Measurements from ENCODE around the gene EXOC7.
A peak's percentile ranks its signal among the peaks of the same experiment; 100 is the strongest.
"Not testable (repeated sequence)": the region's sequence is repeated elsewhere in the genome, so short reads cannot be mapped to it uniquely, and the experiment has no call there.

Gene EXOC7

DNA sequence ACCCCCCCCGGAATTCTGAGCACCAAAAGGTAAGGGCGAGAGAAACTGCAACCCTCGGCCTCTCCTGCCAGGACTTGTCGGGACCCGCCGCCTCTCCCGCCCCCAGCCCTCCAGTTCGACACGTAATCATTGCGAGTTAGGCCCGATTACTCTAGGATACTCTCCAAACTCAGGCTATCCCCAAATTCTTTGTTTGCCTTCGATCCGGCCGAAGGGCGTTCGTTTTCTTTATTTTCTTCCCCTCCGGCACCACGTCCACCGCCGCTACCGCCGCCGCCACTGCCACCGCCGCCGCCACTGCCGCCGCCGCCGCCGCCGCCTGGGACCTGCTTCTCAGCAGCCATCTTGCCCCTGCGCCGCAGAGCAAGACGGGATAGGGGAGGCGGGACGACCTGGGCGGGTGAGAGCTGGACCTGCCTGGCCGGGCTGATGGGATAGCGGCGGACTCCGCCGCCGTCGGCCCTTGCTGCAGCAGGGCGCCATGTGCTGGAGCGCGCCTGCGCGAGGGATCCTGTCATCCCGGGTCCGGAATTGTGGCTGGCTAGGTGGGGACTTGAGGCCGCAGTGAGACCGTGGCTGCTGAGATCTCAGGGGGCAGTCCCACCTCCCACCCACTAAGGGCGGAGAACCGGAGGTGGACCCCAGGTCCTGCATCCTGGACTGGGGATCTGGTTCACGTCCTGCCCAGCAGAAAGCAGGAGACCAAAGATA is 31.3 kb downstream of the EXOC7 start, which contains the start of gene SRP68:
Gene SRP68 (minus strand): TSS at position 370 of the 711 bp plus-strand sequence. CDS start 26 bp downstream, at position 344.
- peak; percentile 93 for DNase-seq (ENCODE audit: low spot score)

- no peak for DNase-seq (ENCODE audit: low spot score)
Observed at GRCh38 chr17:76071531-76072147, 31.9 kb downstream of the EXOC7 start.

DNA sequence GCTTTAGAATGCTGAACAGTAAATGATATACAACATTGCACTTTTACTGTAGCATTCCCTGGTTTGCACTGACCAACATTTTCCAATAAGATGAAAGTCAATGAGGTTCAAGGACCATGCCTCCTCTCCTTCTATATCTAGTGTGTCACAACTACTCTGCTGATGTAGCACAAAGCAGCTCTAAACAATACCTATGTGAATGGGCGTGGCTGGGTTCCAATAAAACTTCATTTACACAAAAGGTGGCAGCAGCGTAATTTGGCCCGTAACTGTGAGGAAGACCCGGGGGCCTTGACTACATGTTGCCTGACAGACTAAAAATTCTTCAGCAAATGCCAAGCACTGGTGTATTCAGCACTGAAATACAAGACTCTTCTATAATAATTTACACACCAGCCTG is 37.8 kb downstream of the EXOC7 start:
- DNase-seq (ENCODE audit: low spot score): no peak

GRCh38 chr17:76063875-76064546 is 39.6 kb downstream of the EXOC7 start:
- no peak for DNase-seq (ENCODE audit: low spot score)

- DNase-seq (ENCODE audit: low spot score): not testable (repeated sequence)
Observed at GRCh38 chr17:76058264-76058663, 45.3 kb downstream of the EXOC7 start.

DNA sequence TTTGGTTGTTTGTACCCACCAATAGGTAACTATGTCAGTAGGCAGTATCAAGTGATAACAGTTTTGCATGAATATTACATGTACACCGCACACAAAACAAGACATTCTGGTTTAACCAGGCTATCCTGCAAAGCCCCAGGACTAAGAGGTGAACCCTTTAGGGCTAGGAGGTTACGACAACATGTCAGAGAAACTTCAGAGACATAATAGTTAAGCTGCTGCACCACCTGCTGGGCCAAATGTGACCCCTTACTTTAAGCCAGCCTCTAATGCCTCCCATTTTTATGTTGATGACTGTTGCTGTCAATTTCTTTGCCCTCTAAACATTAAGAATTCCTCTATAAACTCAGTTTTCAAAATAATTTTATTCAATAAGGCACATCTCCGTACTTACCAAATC is 46.7 kb downstream of the EXOC7 start:
- no peak for DNase-seq (ENCODE audit: low spot score)

DNA sequence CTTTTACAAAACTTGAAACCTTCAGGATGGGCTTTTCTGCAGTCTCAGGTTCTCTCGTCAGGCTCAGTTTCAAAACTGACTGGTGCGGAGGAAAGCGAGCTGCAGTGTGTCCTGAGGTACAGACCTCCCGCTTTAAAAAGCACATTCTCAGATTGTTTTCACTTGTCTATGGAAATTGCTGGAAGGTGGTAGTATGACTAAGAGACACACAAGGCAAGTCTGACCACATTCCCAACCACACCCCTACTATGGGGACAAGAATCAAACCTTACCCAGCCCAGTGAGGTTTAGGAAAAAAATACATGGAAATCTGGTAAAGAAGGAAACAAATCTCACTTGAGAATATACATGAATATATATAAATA is 49.5 kb downstream of the EXOC7 start:
- DNase-seq (ENCODE audit: low spot score): peak; percentile 28

- peak; percentile 23 for DNase-seq (ENCODE audit: low spot score)
Observed at GRCh38 chr17:76053246-76054111, 50.1 kb downstream of the EXOC7 start.

DNA sequence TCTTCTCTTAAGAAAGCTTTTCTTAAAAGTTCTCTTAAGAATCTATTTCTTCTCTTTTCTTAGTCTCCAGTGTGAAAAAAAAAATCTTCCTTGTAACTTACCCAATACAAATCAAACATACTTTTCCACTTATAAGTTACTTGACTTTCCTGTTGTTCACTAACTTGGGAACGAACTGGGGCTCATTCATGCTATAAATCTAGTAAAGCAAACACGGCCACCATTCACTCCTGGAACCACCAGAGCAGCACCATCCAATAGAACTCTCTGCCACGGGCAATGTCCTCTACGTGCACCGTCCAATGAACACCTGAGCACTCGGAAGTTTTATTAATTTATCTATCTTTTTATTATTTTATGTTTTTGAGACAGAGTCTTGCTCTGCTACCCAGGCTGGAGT is 52.0 kb downstream of the EXOC7 start:
- no peak for DNase-seq (ENCODE audit: low spot score)

DNA sequence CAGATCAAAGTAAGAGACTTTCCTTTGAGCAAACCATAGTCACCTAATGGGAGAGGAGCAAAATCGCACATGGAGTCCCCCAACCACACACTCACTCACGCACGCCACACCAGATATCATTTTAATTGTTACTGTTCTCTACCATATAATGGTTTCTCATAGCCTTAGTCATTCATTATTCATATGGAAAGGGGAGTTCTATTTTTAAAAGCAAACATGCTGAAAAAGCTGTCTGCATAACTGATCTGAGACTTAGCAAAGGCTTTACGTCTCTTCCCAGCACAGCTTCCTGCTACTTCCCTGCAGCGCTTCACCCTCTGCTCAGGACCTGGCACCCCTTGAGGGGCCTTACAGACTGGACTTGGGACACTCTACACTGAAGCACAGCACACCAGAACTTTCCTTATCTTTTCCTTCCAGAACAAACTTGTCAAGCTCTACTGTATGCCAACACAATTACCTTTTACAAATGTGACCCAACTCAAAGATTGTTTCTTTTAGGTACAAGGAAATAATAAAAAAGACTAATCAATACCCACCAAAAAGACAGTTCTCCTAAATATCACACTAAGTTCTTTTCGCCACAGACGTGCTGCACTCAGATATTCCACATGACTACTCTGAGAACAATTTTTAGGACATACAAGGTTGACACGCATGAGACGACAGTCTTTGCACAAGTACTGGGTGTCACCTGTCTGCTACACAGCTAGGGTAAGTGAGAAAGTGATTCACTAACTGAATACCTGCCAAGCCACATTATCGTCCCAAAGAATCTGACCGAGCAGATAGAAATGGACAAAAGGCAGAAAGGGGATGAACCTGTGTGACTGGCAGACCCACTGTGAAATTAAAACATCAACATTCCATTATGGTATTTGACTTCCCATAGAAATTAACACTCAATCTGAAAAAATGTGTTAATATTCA is 52.8 kb downstream of the EXOC7 start:
- no peak for DNase-seq (ENCODE audit: low spot score)

DNA sequence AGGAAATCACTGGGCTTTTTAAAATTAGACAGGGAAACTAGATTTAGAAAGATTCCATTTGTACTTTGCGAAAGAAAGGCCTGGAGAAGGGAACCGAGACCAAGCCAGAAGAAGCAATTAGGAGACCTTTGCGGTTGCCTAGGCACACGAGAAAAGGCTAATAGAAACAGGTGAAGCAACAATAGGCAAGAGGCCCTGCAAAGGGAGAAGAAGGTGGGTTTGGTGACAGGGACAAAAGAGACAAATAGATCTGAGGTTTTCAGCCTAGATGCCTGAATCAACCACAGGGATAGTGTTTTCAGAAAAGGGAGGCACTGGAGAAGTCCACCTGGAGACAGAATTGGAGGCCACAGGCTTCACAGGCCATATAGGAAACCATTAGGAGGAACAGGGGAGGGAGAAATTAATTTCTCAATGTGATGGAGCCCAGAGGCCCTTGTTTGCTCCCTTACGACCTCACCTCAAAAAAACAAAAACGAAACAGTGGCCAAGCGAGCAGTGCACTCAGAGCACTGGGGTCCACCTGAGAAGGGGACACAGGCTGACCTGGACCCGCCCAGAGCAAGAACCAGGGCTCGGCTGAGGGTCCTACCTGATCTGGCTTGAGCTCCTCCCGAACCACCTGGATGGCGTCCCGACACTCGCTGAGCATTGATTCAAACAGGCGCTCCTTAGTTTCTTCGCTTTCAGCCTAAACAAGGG is 53.6 kb downstream of the EXOC7 start:
- DNase-seq (ENCODE audit: low spot score): no peak

DNA sequence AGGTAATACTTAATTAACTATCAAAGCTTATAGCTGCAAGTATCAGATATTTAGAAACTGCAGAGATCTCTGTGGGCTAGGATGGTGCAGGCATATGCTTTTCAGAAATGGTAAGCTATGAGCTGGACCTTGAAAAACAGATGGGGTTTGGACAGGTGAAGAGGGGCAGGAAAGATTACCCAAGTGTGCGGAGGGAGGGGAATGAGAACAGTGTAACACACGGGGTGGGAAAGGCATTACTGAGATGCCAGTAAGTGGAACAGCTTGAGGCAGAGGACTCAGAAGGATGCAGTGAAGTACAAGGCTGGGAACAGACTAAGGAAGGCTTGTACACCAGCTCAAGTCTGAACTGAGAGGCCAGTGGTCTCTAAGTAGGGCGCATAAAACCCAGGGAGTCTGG is 54.3 kb downstream of the EXOC7 start:
- no peak for DNase-seq (ENCODE audit: low spot score)

DNA sequence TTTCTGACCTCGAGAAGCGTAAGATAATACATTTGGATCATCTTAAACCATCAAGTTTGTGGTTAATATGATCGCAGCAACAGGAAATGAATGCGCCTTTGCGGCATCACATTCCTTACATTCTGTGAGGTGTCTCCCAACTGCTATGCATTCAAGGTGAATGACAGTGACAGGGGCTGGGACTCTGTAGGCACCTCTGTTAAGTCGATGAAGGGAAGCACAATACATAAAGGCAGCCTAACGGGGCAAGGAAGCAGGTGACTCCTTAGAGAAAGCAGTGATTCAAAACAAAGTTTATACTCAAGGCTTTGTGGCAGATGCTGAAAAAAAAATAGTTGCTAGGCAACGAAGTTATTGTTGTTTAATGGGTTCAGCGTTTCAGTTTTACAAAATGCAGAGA is 54.9 kb downstream of the EXOC7 start:
- peak; percentile 67 for DNase-seq (ENCODE audit: low spot score)

GRCh38 chr17:76048025-76048605 is 55.5 kb downstream of the EXOC7 start:
- no peak for DNase-seq (ENCODE audit: low spot score)

DNA sequence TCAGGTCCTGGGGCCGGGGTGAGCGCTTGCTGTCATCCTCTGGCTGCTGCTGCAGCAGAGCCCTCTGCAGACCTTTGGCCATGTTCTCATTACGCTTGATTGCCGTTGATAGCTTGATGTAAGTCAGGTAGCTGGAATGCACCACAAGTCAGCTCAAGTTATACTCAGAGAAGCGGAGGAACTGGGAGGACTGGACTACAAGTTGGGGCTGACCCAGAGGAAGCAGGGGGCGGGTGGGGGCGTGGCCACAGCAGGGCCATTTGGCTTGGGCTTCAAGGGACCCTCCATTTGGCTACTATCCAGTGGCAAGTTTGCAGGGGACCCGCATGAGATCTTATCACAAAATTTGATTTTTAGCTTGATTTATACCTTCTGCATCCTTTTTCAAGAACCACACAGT is 57.5 kb downstream of the EXOC7 start:
- no peak for DNase-seq (ENCODE audit: low spot score)

GRCh38 chr17:76044475-76045007 is 59.0 kb downstream of the EXOC7 start:
- not testable (repeated sequence) for DNase-seq (ENCODE audit: low spot score)

DNA sequence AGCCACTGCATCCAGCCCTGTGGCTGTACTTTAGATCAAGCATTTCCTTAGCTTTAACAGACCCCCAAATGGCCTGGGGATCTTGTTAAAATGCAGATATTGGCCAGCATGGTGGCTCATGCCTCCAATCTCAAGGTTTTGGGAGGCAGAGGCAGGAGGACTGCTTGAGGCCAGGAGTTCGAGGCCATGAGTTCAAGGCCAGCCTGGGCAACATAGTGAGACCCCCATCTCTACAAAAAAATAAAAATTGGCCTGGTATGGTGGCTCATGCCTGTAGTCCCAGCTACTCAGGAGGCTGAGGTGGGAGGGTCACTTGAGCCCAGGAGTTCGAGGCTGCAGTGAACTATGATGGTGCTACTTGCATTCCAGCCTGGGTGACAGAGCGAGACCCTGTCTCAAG is 60.7 kb downstream of the EXOC7 start:
- DNase-seq (ENCODE audit: low spot score): not testable (repeated sequence)

DNA sequence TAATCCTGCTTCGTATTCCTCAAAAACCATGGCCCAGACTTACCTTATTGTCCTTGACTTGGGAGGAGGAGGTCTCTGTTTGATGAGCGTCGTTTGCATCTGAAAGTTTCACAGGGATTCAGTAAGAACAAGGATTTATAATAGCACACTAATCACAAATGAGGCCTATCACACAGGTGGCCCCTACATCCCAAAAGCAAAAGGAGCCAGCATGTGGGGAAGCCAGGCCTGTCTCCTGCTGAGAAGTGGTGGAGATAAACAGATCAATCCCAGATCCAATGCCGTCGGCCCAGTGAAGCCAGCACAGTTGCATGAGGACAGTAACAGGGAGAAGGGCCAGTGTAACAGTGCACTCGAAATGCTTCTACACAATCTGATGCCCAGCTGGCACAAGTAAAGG is 63.2 kb downstream of the EXOC7 start:
- no peak for DNase-seq (ENCODE audit: low spot score)

GRCh38 chr17:76039121-76039520 is 64.5 kb downstream of the EXOC7 start:
- DNase-seq (ENCODE audit: low spot score): no peak

GRCh38 chr17:76038050-76038449 is 65.5 kb downstream of the EXOC7 start:
- no peak for DNase-seq (ENCODE audit: low spot score)
